M059J (cell line): ENCODE measurements around the gene ZSCAN2. TPM values are rescaled to one million over a fixed set of nuclear protein-coding genes. Genes with fewer than 3 reads are reported as not detected.
A peak's percentile ranks its signal among the peaks of the same experiment; 100 is the strongest.

Source experiments
- DNase-seq: peaks from one replicate; pipeline ENCODE4 v3.0.0-alpha.2; 2012; ENCODE audit warnings: low read depth
- total RNA-seq: library from RNA; depleted of rRNA; stranded (reverse); fragments of >200 nt; shearing (Covaris generic); gene quantifications from 2 replicates; pipeline ENCODE4 v1.2.3, GENCODE V29; 2014

The ZSCAN2 gene
- total RNA-seq, 1 experiment from 2014 or later: 7.5 TPM

DNA sequence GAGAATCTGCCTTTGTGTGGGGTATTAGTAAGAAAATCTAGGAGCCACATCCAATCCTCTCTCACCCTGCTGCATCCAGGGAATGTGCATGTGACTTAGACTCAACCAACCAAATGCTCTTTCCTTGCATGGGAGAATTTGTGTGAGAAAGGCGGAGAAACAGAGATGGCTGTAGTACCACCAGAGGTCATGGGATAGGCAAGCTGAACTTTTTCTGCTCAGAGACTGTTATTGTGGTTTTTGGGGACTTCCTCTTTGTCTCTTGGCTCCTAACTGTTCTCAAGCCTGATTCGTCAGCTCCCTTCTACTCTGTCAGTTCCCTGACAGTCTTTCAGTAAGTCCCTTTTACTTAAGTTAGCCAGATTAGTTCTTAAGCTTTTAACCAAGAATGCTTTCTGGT, 2.6 kb upstream of the ZSCAN2 start:
- peak; percentile 14 for DNase-seq

DNA sequence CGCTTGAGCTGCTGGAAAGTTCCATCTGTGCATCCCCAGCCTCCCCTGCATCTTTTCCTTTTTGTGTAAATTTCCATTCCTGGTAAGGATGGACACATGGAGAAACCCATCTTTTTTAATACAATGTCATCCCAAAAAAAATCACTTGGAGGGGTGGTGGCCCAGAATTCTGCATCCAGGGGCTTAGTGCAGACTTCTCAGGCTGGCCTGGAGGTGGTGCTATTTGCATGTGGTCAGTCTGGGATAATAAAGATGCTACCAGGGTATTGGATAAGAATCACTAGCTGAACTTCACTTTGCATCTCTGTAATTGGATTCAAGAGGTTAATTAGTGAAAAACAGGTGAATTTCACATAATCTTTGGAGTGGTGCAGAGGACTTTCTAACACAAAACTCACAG, 1.8 kb upstream of the ZSCAN2 start:
- peak; percentile 53 for DNase-seq

DNA sequence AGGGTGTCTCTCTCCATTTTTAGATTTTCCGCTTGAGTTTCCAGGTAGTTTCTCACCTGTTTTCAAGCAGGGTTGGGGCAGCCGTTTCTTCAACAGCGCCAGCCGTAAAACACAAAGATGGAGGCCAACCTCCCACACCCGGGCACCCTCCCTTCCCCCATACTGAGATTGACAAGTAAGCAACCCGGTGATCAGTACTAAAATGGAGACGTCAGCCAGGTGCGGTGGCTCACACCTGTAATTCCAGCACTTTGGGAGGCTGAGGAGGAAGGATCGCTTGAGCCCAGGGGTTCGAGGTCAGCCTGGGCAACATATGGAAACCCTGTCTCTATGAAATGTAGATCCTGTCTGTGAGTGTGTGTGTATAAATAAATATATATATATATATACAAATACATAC, 903 bp upstream of the ZSCAN2 start:
- DNase-seq: no peak

DNA sequence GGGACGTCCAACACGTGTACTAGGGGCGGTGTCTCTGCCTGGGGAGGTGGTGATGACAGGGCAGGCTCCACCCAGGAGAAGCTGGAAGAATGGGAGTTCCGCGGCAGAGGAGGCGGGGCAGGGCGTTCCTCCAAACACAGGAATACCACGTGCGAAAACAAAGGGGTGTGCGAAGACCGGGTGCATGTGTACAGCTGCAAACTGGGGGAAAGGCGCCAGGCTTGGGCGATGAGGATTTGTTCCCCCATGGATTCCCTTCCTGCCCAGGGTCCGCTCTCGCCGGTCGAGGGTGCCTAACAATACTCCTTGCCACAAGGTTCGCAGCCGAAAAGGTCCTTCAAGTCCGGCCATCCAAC, 500 bp upstream of the ZSCAN2 start:
- DNase-seq: peak; percentile 83

DNA sequence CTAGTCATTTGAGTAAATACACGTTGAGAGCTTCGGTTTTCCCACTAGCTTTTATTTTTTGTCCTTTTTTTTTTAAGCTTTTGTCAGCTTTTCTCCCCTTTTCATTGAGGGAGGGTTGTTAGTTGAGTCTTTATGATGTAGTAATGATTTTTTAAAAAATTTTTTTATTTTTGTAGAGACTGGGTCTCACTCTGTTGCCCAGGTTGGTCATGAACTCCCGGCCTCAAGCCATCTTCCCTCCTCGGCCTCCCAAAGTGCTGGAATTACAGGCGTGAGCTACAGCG, 688 bp downstream of the ZSCAN2 start:
- DNase-seq: no peak

DNA sequence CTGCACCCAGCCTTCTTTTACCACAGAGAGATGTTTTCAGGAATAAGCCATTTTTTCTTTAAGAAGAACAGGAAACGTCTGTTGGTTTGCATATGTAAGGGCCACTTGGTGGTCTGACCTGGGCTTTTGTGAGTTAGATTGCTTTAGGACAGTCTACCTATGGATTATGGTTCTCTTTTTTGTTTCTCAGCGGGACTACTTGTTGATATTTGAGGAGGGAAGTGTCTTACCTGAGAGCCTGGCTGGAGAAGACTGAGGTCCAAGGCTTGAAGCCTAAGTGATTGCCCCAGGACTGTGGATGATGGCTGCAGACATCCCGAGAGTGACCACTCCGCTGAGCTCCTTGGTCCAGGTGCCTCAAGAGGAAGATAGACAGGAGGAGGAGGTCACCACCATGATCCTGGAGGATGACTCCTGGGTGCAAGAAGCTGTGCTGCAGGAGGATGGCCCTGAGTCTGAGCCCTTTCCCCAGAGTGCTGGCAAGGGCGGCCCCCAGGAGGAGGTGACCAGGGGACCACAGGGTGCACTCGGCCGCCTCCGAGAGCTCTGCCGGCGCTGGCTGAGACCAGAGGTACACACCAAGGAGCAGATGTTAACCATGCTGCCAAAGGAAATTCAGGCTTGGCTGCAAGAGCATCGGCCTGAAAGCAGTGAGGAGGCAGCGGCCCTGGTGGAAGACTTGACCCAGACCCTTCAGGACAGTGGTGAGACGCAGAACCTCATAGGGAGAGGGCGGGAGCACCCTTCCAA, 3.0 kb downstream of the ZSCAN2 start:
- DNase-seq: no peak

DNA sequence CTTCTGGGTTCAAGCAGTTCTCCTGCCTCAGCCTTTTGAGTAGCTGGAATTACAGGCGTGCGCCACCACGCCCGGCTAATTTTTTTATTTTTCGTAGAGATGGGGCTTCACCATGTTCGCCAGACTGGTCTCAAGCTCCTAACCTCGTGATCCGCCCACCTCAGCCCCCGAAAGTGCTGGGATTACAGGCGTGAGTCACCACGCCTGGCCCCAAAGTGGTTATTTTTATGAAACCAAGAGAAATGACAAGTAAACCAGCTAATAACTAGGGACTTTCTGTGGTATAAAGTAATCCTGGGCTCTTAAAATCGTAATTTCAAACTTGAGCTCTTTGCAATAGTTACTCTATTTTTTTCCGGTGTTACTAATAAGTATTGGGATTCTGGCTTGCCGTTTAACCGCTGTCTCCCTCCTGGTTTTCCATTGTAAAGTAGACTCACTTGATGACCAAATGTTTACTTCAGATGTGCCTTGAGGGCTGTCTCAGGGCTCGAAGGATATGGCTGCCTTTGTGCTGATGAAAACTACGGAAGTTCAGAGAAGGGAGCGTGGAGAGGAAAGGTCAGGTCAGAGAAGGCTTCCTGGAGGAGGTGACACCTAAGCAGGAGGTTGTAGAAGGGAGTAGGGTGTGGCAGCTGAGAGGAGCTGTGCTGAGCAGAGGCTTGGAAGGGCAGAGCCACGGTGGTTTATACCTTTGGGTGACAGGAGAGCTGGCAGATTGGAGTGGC, 4.2 kb downstream of the ZSCAN2 start:
- no peak for DNase-seq

DNA sequence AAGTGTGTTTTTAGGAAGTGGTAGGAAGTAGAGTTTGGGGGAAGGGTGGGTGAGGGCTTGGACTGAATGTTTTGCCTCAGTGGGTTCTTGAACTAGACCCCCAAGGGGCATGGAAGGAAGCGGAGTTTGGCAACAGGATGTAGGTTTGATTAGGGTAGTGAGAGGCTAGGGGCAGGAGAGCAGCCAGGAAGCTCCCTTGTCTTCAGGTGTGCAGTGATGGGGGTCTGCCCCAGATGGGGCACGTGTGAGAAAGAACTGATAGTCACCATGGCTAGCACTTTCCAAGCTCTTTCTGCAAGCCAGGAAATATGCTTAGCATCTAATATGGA, 4.7 kb downstream of the ZSCAN2 start:
- no peak for DNase-seq

DNA sequence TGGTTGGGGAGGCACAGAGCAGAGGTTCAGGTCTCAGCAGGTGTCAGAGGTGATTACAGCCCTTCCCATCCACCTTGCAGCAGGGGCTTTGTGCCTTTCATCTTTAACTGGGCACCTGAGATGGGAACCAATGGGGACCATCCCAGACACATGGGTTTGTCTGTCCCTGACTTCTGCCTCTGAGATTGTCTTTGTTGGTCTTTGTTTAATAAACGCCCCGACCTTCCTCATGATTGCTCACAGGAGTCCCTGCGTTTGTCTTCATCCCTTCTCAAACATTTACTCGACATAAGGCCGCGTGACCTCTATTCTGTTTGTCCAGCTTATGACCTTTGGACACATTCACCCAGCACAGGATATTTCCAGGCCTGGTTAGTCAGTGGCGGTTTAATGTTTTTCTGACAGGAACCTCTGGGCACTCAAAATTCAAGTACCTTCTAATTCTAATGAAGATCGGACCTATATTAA, 5.9 kb downstream of the ZSCAN2 start:
- no peak for DNase-seq

DNA sequence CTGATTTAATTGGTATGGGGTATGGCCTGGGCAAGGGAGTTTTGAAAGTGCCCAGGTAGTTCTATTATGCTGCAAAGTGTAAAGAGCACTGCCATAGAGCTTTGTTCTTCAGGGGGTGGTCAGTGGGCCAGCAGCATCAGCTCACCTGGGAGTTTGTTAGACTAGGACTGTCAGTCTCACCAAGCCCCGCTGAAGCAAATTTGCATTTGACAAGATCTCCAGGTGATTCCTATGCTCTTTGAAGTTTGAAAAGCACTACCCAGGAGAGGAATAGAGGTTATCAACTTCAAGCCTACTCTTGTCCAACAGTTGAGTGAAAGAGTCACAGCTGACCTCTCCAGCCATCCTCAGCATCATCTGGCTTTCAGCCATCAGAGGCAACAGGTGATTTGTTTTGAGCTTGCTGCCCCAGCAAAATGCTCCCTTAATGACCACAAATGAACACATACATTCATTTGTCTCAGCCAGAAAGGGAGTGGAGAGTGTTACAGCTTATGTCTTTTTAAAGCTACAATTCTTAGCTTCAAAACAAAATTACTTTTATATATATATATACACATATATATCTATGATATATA, 8.0 kb downstream of the ZSCAN2 start:
- DNase-seq: no peak

DNA sequence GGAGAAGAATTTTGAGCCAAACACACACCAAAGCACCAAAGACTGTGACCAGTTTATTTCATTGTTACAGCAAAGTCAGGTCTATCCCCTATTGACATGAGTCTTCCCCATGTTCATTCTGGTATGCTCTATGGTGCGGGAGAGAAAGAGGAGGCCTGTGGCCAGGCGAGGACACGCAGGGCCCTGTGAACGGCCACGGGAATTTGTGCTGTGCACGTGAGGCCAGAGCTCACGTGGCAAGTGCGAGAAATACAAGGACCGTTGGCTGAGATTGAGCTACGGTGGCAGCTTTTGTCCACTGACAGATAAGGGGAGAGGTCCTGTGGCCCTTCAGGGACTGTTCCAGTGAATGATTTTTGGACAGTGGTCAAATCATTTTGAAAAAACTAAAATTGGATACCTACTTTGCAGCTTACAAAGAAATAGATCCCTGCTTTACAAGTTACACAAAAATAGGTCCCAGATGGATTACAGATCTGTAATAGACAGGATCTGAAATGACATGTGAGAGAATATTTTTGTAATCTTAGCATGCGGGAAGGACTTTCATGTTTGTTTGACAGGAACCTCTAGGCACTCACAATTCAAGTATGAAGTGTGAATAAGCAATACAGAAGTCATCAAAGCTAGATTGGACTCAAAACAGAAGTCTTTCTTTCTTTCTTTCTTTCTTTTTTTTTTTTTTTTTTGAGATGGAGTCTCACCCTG, 9.2 kb downstream of the ZSCAN2 start:
- DNase-seq: no peak

DNA sequence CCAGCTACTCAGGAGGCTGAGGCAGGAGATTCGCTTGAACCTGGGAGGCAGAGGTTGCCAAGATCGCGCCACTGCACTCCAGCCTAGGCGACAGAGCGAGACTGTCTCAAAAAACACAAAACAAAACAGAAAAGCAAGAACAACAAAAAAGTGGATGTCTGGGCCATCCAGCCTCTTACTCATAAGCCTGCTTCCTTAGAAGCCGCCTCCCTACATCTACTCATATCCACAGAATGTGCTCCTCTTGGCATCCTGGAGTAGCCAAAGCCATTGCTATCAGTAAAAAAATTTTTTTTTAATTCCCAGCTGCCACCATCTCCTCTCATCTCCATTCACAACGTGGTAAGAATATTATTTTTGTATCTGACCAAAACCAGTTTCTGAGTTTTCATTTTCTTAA, 10.8 kb downstream of the ZSCAN2 start:
- no peak for DNase-seq

DNA sequence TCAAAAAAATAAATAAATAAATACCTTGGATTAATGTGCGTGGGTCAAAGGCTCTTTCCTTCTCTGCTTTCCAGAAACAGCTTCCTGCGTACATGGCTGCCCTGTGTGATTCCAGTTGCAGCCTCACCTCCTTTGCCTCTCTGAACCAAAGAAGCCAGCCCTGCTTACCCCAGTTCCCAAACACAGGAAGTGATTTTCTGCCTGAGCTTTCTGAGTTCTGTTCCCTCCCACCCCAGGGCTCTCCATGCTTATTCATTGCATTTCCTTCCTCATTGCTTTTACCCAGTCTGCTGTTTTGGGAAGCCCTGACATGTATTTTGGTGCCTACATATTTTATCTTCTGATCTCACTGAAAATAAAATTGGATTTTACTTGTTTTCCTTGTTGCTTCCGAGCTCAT, 15.4 kb downstream of the ZSCAN2 start:
- DNase-seq: no peak

DNA sequence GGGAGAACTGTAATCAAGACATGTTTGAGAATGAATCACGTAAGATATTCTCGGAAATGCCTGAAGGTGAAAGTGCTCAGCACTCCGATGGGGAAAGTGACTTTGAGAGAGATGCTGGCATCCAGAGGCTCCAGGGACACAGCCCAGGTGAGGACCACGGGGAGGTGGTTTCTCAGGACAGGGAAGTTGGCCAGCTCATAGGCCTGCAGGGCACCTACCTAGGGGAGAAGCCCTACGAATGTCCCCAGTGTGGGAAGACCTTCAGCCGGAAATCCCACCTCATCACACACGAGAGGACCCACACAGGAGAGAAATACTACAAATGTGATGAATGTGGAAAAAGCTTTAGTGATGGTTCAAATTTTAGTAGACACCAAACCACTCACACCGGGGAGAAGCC, 19.8 kb downstream of the ZSCAN2 start:
- no peak for DNase-seq

DNA sequence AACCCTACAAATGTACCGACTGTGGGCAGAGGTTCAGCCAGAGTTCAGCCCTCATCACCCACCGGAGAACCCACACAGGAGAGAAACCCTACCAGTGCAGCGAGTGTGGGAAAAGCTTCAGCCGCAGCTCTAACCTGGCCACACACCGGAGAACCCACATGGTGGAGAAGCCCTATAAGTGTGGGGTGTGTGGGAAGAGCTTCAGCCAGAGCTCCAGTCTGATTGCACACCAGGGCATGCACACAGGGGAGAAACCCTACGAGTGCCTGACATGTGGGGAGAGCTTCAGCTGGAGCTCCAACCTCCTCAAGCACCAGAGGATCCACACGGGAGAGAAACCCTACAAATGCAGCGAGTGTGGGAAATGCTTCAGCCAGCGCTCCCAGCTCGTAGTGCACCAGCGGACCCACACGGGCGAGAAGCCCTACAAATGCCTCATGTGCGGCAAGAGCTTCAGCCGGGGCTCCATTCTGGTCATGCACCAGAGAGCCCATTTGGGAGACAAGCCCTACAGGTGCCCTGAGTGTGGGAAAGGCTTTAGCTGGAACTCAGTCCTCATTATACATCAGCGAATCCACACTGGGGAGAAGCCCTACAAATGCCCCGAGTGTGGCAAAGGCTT, 20.7 kb downstream of the ZSCAN2 start:
- DNase-seq: no peak

DNA sequence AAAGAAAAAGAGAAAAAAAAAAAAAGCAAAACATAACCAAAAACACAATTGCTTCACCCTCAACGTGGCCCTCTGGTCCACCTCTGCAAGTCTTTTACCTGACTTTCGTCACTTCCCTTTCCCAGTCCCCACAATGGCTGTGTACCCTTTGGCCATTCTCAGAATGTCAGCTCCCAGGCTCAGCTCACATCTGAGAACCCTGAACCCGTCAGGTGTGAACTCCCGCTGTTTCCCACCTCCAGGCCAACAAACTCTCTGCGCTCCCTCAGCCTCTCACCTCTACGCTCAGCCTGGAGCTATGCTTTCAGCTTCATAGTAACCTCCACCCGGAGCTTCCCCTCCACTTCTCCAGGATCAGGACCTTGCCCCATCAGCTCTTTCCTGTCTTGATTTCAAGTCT, 23.6 kb downstream of the ZSCAN2 start:
- DNase-seq: no peak

DNA sequence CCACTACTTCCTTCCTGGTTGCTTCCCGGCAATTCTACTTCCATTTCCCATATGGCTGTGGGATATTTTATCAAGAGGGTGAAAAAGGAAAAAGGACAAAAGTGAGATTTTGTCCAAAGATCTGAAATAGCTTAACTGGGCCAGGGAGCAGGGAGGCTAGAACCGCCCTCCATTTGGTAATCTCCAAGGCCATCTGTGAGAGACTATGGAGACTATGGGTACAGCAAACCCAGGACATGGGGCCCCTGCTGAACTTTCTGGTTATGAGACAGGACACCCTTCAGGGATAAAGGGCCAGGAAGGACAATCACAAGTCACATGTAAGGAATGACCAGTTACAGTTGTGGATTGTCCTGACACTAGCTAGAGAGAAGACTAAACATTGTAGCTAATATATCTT, 24.3 kb downstream of the ZSCAN2 start:
- DNase-seq: no peak

DNA sequence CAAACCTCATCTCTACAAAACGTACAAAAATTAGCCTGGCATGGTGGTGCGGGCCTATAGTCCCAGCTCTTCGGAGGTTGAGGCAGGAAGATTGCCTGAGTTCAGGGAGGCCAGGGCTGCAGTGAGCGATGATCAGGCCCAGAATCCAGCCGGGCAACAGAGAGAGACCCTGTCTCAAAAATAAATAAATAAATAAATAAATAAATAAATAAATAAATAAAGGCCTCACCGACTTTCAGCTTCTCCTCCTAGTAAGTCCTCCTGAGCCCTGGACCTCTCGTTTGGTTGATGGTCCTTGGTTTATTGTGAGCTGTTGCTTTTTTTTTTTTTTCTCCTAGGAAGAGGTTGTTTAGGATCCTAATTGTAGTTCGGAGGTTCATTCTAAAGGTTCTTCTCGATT, 28.2 kb downstream of the ZSCAN2 start:
- no peak for DNase-seq

DNA sequence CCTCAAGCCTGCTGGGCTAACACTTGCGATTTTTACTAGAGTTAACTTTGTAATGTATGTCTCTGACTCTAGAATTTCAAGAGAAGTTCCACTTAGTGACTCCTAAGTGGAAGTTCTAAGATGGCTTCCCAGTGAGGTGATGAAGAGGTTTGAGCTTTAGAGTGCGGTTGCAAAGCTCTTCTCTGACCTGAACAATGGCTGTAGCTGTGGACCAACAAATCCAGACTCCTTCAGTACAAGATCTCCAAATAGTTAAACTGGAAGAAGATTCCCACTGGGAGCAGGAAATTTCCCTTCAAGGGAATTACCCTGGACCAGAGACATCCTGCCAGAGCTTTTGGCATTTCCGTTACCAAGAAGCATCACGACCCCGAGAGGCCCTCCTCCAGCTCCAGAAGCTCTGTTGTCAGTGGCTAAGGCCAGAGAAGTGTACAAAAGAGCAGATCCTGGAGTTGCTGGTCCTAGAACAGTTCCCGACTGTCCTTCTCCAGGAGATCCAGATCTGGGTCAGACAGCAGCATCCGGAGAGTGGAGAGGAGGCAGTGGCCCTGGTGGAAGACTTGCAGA, 31.0 kb downstream of the ZSCAN2 start:
- DNase-seq: peak; percentile 12

DNA sequence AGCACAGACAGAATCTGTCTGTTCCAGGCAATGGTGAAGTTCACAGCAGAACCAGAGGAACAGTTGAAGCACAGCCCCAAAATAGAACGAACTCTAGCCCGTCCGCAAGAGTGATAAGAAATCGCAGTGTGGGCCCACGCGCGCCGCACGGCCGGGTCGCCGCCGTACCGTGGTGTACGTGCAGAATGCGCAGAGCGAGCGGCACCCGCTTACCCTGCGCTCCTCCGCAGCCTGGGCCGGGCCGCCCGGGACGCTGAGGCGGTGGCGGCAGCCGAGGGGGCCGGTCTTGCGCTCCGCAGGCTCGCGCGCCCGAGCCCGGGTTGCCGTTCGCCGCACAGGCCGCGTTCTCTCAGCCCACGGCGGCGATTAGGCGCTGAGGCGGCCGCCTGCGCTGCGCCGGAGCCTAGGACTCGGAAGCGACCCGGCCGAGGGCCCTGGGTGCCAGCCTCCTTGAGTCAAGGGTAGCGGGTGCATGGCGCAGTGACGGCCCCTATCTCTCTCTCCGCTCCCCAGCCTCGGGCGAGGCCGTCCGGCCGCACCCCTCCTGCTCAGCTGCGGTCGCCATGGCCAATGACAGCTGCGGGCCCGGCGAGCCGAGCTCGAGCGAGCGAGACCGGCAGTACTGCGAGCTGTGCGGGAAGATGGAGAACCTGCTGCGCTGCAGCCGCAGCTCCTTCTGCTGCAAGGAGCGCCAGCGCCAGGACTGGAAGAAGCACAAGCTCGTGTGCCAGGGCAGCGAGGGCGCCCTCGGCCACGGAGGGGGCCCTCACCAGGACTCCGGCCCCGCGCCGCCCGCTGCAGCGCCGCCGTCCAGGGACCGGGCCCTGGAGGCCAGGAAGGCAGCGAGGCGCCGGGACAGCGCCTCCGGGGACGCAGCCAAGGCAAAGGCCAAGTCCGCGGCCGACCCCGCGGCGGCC, 32.8 kb downstream of the ZSCAN2 start:
- DNase-seq: peak; percentile 67

DNA sequence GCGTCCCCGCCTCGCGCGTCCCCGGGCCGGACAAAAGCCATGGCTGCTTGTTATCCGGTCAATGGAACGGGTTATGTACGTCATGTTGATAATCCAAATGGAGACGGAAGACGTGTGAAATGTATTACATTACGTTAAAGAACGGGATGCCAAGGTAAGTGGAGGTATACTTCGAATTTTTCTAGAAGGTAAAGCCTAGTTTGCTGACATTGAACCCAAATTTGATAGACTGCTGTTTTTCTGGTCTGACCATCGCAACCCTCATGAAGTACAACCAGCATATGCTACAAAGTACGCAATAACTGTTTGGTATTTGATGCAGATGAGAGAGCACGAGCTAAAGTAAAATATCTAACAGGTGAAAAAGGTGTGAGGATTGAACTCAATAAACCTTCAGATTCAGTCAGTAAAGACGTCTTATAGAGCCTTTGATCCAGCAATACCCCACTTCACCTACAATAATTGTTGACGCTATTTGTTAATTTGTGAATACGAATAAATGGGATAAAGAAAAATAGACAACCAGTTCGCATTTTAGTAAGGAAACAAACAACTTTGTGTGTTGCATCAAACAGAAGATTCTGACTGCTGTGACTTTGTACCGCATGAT, 33.5 kb downstream of the ZSCAN2 start:
- no peak for DNase-seq
